Astrocyte (in vitro differentiated cells and primary cell): Measurements from ENCODE around the gene SAP130.

Experiments
- CTCF ChIP-seq: IDR thresholded peaks from 2 replicates; pipeline ENCODE4 v1.5.1; 2011; ENCODE audit warnings: low read depth, mild to moderate bottlenecking, inconsistent platforms, low read length, moderate library complexity; ENCODE audit not compliant: insufficient read depth
- EZH2 ChIP-seq: IDR thresholded peaks from 2 replicates; pipeline ENCODE4 v1.6.1; 2012; ENCODE audit warnings: mild to moderate bottlenecking, low read length, inconsistent platforms; ENCODE audit not compliant: insufficient read depth

- TF ChIP-seq EZH2 (no peak), CTCF (no peak)
Observed at GRCh38 chr2:128058114-128058513, 30.3 kb upstream of the SAP130 start.
